ENCODE data around the gene LIMS2. TPM values are rescaled to one million over a fixed set of nuclear protein-coding genes. Genes with fewer than 3 reads are reported as not detected.

The LIMS2 gene
- total and polyA plus RNA-seq, 2 donors (not counting 3 experiments of a cell fraction or from before 2014, with no cell fraction given): 48.3 to 55.6 TPM

DNA sequence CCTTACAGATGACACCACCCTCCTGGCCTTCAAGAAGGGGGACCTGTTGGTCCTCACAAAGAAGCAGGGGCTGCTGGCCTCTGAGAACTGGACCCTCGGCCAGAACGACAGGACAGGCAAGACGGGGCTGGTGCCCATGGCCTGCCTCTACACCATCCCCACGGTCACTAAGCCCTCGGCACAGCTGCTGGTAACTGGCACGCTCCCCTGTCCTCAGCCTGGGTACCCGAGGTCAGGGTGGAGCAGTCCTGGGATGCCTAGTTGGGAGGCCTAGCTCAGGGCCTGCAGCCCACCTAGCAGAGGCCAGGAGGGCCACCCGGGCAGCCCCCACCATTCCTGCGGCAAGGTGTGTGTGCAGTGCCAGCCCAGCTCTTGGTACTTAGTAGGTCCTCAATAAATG lies 45.7 kb downstream of the LIMS2 start:
- intact Hi-C loops (cut with micrococcal nuclease) (no loop called here), dilution Hi-C loops (cut with MboI; ENCODE audit: extremely low pct_ligation_motif_present, low sequenced_read_pairs) (no loop called here)
- Histone ChIP-seq H3K27me3 (ENCODE audit: control insufficient read depth in 2 of 2, insufficient read depth in 2 of 2, low read length in 2 of 2) (no peaks in the 10 kb centered on the region), H3K9me3 (replicated peaks; ENCODE audit: control insufficient read depth, insufficient read depth, low read length) (no peaks in the 10 kb centered on the region), H3K4me3 (replicated peaks in 1 of 3; ENCODE audit: insufficient read depth in 1 of 3, low read depth in 1 of 3, low read length in 3 of 3) (no peak overlapping the region), H3K4me1 (ENCODE audit: control insufficient read depth, extremely low read depth, insufficient read depth, low read length) (no peaks in the 10 kb centered on the region), H3K9ac (replicated peaks; ENCODE audit: extremely low read depth, insufficient read depth, low read length) (no peak overlapping the region), H3K4me2 (ENCODE audit: insufficient read depth, low read length) (no peak overlapping the region), H3K79me2 (ENCODE audit: control insufficient read depth, insufficient read depth, low read length) (no peaks in the 10 kb centered on the region), H3K36me3 (ENCODE audit: control insufficient read depth in 2 of 2, extremely low read depth in 1 of 2, insufficient read depth in 2 of 2, low read length in 2 of 2) (no peaks in the 10 kb centered on the region), H2AFZ (ENCODE audit: low read depth, low read length) (no peak overlapping the region), H3K27ac (ENCODE audit: insufficient read depth, low read depth, low read length) (no peak overlapping the region), H3K9me1 (replicated peaks; ENCODE audit: control insufficient read depth, extremely low read depth, insufficient read depth, low read length) (no peaks in the 10 kb centered on the region), H4K20me1 (replicated peaks; ENCODE audit: control insufficient read depth, extremely low read depth, insufficient read depth, low read length) (no peaks in the 10 kb centered on the region)
- ChIA-PET CTCF (interaction anchor here (1.0 to 2.5 kb wide), 3 partner anchors 20 to 38 kb away, joined by 3 to 9 read pairs (median 3); no protein-coding TSS in a partner anchor), POLR2A (no interaction called here)
- FAIRE-seq (no peak), DNase-seq (ENCODE audit: low read depth, low spot score) (no peak)
- BruUV-seq (replicated peaks): no TSS peak
- TF ChIP-seq JUN (IDR thresholded peaks at IDR 0.05; ENCODE audit: borderline replicate concordance, insufficient read depth, insufficient read length, low read depth): no peak
- TF ChIP-seq POLR2A (IDR thresholded peaks at IDR 0.05; ENCODE audit: low read depth, low read length): no peak
- TF ChIP-seq, protein P1, sequence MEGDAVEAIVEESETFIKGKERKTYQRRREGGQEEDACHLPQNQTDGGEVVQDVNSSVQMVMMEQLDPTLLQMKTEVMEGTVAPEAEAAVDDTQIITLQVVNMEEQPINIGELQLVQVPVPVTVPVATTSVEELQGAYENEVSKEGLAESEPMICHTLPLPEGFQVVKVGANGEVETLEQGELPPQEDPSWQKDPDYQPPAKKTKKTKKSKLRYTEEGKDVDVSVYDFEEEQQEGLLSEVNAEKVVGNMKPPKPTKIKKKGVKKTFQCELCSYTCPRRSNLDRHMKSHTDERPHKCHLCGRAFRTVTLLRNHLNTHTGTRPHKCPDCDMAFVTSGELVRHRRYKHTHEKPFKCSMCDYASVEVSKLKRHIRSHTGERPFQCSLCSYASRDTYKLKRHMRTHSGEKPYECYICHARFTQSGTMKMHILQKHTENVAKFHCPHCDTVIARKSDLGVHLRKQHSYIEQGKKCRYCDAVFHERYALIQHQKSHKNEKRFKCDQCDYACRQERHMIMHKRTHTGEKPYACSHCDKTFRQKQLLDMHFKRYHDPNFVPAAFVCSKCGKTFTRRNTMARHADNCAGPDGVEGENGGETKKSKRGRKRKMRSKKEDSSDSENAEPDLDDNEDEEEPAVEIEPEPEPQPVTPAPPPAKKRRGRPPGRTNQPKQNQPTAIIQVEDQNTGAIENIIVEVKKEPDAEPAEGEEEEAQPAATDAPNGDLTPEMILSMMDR (IDR thresholded peaks at IDR 0.05; ENCODE audit: extremely low read depth in 1 of 2, insufficient read depth in 1 of 2, low read depth in 1 of 2, low read length in 2 of 2): no peak
- no peak for TF ChIP-seq EZH2 (IDR thresholded peaks at IDR 0.05; ENCODE audit: borderline replicate concordance, low read depth, low read length, severe bottlenecking)
- TF ChIP-seq FOS (IDR thresholded peaks at IDR 0.05; ENCODE audit: borderline replicate concordance, insufficient read depth, low read length): no peak
- no peak for TF ChIP-seq MYC (IDR thresholded peaks at IDR 0.05; ENCODE audit: low read depth, low read length)
- no peak for TF ChIP-seq GATA2 (IDR thresholded peaks at IDR 0.05; ENCODE audit: insufficient read depth, insufficient read length, low read depth, low read length)
- TF ChIP-seq POLR2AphosphoS5 (IDR thresholded peaks at IDR 0.05; ENCODE audit: insufficient read depth, low read depth, low read length): no peak
- TF ChIP-seq, protein P2, sequence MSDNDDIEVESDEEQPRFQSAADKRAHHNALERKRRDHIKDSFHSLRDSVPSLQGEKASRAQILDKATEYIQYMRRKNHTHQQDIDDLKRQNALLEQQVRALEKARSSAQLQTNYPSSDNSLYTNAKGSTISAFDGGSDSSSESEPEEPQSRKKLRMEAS (IDR thresholded peaks at IDR 0.05; ENCODE audit: insufficient read depth, insufficient read length): no peak
